Activated T-cell treated with anti-CD3 and anti-CD28 coated beads, Interleukin-2, amount 50 U/mL, for 24 hours (primary cell): ENCODE results near the gene KLRK1.
A peak's percentile ranks its signal among the peaks of the same experiment; 100 is the strongest.
"Not testable (repeated sequence)": the region's sequence is repeated elsewhere in the genome, so short reads cannot be mapped to it uniquely, and the experiment has no call there.

Experiments
- DNase-seq: peaks from one replicate; pipeline ENCODE4 v3.0.0-alpha.2; 2020
- H3K27ac Mint-ChIP-seq: 2 replicates; pipeline ENCODE4 v1.8.0; 2020; ENCODE audit warnings: mild to moderate bottlenecking, mixed read lengths
- H3K27me3 Mint-ChIP-seq: 2 replicates; pipeline ENCODE4 v1.8.0; 2020; ENCODE audit warnings: mixed read lengths
- H3K36me3 Mint-ChIP-seq: 2 replicates; pipeline ENCODE4 v1.8.0; 2020; ENCODE audit warnings: low read depth, mixed read lengths
- H3K4me1 Mint-ChIP-seq: 2 replicates; pipeline ENCODE4 v1.8.0; 2020; ENCODE audit warnings: low read depth, mixed read lengths
- H3K4me3 Mint-ChIP-seq: 2 replicates; pipeline ENCODE4 v1.8.0; 2020; ENCODE audit warnings: mild to moderate bottlenecking, moderate library complexity, mixed read lengths
- H3K9me3 Mint-ChIP-seq: 2 replicates; pipeline ENCODE4 v1.8.0; 2020; ENCODE audit warnings: mixed read lengths

KLRK1 gene

GRCh38 chr12:10389904-10390303 lies at the start of gene KLRK1:
KLRK1 (minus strand) TSS chr12:10390041; CDS start chr12:10388810, 1,231 bp downstream.
- Mint-ChIP-seq H3K27ac (peak within 1 kb of the TSS; percentile 81), H3K9me3 (no peaks in the 10 kb centered on the region), H3K4me3 (peak within 1 kb of the TSS; percentile 79), H3K4me1 (peaks cover 37% of the 10 kb centered on the region), H3K36me3 (peaks cover 18% of the 10 kb centered on the region), H3K27me3 (peaks cover 3% of the 10 kb centered on the region)
- DNase-seq, result no peak

GRCh38 chr12:10437601-10438000 lies 47.8 kb upstream of the KLRK1 start:
- H3K9me3 Mint-ChIP-seq, H3K4me3 Mint-ChIP-seq, H3K36me3 Mint-ChIP-seq, DNase-seq, H3K4me1 Mint-ChIP-seq, H3K27me3 Mint-ChIP-seq, H3K27ac Mint-ChIP-seq: not testable (repeated sequence)

- DNase-seq, H3K27me3 Mint-ChIP-seq, H3K4me1 Mint-ChIP-seq, H3K9me3 Mint-ChIP-seq, H3K36me3 Mint-ChIP-seq, H3K4me3 Mint-ChIP-seq: not testable (repeated sequence)
- H3K27ac Mint-ChIP-seq, result peak within 1 kb of the TSS; percentile 41
Measured at GRCh38 chr12:10435816-10436215, 46.0 kb upstream of the KLRK1 start, which contains the start of gene KLRC2. KLRC2 (minus strand) TSS chr12:10436010; CDS start chr12:10435986, 24 bp downstream.

DNA sequence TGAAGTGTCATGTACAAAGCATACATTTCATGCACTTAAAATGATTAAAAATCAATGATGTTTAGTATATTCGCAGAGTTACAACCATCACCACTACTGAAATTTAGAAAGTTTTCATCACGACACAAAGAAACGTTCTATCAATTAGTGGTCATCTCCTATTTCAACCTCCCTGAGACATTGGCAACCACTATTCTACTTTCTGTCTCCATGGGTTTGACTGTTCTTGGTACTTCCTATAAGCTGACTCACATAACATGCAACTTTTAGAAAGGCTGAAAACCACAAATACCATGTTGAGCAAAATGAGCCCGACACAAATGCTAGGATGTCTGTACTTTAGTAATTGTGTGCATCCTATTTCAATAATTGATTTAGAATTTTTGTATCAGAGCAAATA lies 40.8 kb upstream of the KLRK1 start:
- not testable (repeated sequence) for H3K36me3 Mint-ChIP-seq, H3K9me3 Mint-ChIP-seq, H3K27me3 Mint-ChIP-seq, H3K4me1 Mint-ChIP-seq, H3K4me3 Mint-ChIP-seq, DNase-seq, H3K27ac Mint-ChIP-seq

DNA sequence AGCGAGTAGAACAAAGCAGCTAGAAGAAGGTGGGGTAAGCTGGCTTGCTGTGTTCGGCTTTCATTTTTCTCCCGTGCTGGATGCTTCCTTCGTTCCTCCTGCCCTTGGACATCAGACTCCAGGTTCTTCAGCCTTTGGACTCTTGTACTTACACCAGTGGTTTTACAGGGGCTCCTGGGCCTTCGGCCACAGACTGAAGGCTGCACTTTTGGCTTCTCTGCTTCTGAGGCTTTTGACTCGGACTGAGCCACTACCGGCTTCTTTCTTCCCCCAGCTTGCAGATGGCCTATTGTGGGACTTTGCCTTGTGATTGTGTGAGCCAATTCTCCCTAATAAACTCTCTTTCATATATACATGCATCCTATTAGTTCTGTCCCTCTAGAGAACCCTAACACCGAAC lies 36.1 kb upstream of the KLRK1 start:
- DNase-seq, H3K4me3 Mint-ChIP-seq: not testable (repeated sequence)

GRCh38 chr12:10424260-10424899 lies 34.5 kb upstream of the KLRK1 start:
- H3K27me3 Mint-ChIP-seq, H3K27ac Mint-ChIP-seq, H3K36me3 Mint-ChIP-seq, H3K4me3 Mint-ChIP-seq, H3K9me3 Mint-ChIP-seq, H3K4me1 Mint-ChIP-seq, DNase-seq: not testable (repeated sequence)

More for the DNA sequence above, 36.1 kb upstream of the KLRK1 start:
- H3K4me1 Mint-ChIP-seq, H3K27ac Mint-ChIP-seq, H3K36me3 Mint-ChIP-seq, H3K9me3 Mint-ChIP-seq, H3K27me3 Mint-ChIP-seq: not testable (repeated sequence)

DNA sequence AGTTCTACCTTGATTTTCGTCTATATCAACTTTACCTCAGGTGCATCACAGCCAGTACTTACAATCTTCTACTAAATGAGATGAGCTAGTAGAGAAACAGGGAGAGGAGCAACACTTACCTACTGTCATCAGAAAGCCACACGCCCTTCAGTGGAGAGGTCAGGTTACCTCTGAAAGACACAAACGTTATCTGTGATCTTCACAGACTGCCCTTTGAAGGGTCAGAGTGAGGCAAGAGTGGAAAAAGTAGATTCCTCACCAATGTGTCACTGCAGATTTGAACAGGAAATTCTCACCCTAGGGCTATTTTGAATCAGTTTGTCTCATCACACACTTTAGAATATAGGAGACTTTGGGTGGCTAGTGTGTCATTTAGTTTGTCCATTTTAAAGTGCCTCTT lies 32.3 kb upstream of the KLRK1 start:
- not testable (repeated sequence) for H3K4me1 Mint-ChIP-seq, H3K4me3 Mint-ChIP-seq, H3K27ac Mint-ChIP-seq, DNase-seq, H3K36me3 Mint-ChIP-seq, H3K27me3 Mint-ChIP-seq, H3K9me3 Mint-ChIP-seq

GRCh38 chr12:10420334-10420733 lies 30.5 kb upstream of the KLRK1 start, which contains the start of gene KLRC3:
KLRC3 (minus strand) TSS chr12:10420595; CDS start chr12:10420550, 45 bp downstream.
- Mint-ChIP-seq H3K4me3 (peak within 1 kb of the TSS; percentile 36), H3K27ac (peak within 1 kb of the TSS; percentile 68)
- not testable (repeated sequence) for H3K36me3 Mint-ChIP-seq, H3K4me1 Mint-ChIP-seq, H3K9me3 Mint-ChIP-seq, DNase-seq, H3K27me3 Mint-ChIP-seq

GRCh38 chr12:10409392-10409791 lies 19.6 kb upstream of the KLRK1 start, which contains the start of gene KLRC4:
KLRC4 (minus strand) TSS chr12:10409757; CDS start chr12:10409575, 182 bp downstream.
- H3K4me3 Mint-ChIP-seq, result peak within 1 kb of the TSS; percentile 70
- peaks cover 13% of the 10 kb centered on the region for H3K4me1 Mint-ChIP-seq
- no peaks in the 10 kb centered on the region for H3K9me3 Mint-ChIP-seq
- peaks cover 9% of the 10 kb centered on the region for H3K36me3 Mint-ChIP-seq
- H3K27me3 Mint-ChIP-seq, result peaks cover 6% of the 10 kb centered on the region
- H3K27ac Mint-ChIP-seq, result peak within 1 kb of the TSS; percentile 66
- no peak for DNase-seq

DNA sequence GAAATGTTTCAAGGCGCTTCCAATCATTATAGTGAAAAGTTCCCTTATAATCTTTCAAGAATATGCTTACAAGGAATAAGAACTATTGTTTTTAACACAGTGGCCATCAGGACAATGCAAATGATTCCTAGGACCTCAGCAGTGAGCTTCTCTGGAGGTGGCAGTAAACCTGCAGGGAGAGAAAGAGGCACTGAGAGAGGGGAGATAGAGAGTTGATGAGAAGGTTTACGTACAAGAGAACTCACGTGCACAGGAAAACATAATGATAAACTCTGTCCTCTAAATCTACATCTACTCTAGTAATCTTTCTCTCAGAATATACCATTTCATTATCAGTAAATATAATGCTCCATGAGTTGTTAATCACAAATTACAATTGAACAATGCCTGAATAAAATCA lies 19.0 kb upstream of the KLRK1 start:
- no peaks in the 10 kb centered on the region for H3K9me3 Mint-ChIP-seq
- peaks cover 13% of the 10 kb centered on the region for H3K4me1 Mint-ChIP-seq
- no peak for DNase-seq
- H3K27ac Mint-ChIP-seq, result peak overlapping the region; percentile 66
- peak overlapping the region; percentile 70 for H3K4me3 Mint-ChIP-seq
- H3K36me3 Mint-ChIP-seq, result peaks cover 9% of the 10 kb centered on the region
- peaks cover 6% of the 10 kb centered on the region for H3K27me3 Mint-ChIP-seq

GRCh38 chr12:10406725-10407124 lies 16.9 kb upstream of the KLRK1 start:
- Mint-ChIP-seq H3K9me3 (no peaks in the 10 kb centered on the region), H3K36me3 (peaks cover 9% of the 10 kb centered on the region), H3K27me3 (peaks cover 6% of the 10 kb centered on the region), H3K4me3 (peak overlapping the region; percentile 64), H3K27ac (peak overlapping the region; percentile 74), H3K4me1 (peaks cover 20% of the 10 kb centered on the region)
- no peak for DNase-seq

- Mint-ChIP-seq H3K4me1 (peaks cover 27% of the 10 kb centered on the region), H3K27ac (peak overlapping the region; percentile 8), H3K27me3 (peaks cover 6% of the 10 kb centered on the region), H3K9me3 (no peaks in the 10 kb centered on the region), H3K36me3 (peaks cover 9% of the 10 kb centered on the region), H3K4me3 (peak overlapping the region; percentile 32)
- DNase-seq, result no peak
Measured at GRCh38 chr12:10405294-10405693, 15.5 kb upstream of the KLRK1 start.

- H3K27ac Mint-ChIP-seq, result peak overlapping the region; percentile 44
- peaks cover 9% of the 10 kb centered on the region for H3K36me3 Mint-ChIP-seq
- H3K4me3 Mint-ChIP-seq, result peak overlapping the region; percentile 32
- peaks cover 10% of the 10 kb centered on the region for H3K27me3 Mint-ChIP-seq
- H3K4me1 Mint-ChIP-seq, result peaks cover 32% of the 10 kb centered on the region
- H3K9me3 Mint-ChIP-seq, result no peaks in the 10 kb centered on the region
- DNase-seq, result no peak
Measured at GRCh38 chr12:10404798-10405197, 15.0 kb upstream of the KLRK1 start.

DNA sequence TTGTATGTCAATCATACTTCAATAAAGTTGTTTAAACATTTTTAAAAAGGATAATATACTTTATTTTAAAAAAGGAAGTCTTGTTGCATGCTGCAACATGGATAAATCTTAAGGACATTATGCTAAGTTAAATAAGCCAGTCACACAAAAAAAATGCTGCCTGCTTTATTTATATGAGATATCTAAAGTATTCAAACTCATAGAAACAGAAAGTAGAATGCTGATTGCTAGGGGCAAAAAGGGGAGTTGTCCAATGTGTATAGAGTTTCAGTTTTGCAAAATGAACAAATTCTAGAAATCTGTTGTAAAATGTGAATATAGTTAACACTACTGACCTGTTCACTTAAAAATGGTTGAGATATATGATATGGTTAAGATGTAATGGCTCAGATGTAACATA lies 11.0 kb upstream of the KLRK1 start:
- Mint-ChIP-seq H3K9me3 (no peaks in the 10 kb centered on the region), H3K27ac (no peak overlapping the region), H3K27me3 (peaks cover 18% of the 10 kb centered on the region), H3K4me3 (peak overlapping the region; percentile 2), H3K36me3 (peaks cover 11% of the 10 kb centered on the region), H3K4me1 (peaks cover 36% of the 10 kb centered on the region)
- no peak for DNase-seq

DNA sequence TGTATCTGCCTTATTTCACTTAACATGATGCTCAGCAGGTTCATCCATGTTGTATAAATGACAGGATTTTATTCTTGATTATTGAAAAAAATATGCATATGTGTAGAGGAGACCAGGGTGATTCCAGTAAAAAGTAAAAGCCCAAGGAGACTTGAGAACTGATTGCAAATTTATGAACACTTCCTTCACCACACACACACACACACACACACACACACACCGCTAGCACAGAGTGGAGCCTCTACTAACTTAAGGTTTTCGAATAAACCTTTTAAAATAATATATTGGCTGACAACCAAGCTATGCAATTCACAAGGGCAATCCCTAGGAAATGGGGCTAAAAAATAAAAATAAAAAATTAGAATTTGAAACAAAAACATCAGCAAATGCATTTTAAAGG lies 8.3 kb upstream of the KLRK1 start:
- H3K27ac Mint-ChIP-seq, result peak overlapping the region; percentile 5
- no peaks in the 10 kb centered on the region for H3K9me3 Mint-ChIP-seq
- peaks cover 11% of the 10 kb centered on the region for H3K27me3 Mint-ChIP-seq
- H3K4me3 Mint-ChIP-seq, result peak overlapping the region; percentile 26
- H3K4me1 Mint-ChIP-seq, result peaks cover 54% of the 10 kb centered on the region
- H3K36me3 Mint-ChIP-seq, result peaks cover 2% of the 10 kb centered on the region
- no peak for DNase-seq
